ENCODE results near the gene ST6GALNAC3.
"Not testable (repeated sequence)": the region's sequence is repeated elsewhere in the genome, so short reads cannot be mapped to it uniquely, and the experiment has no call there.

ST6GALNAC3 gene

GRCh38 chr1:76601465-76601864 is 526.9 kb downstream of the ST6GALNAC3 start:
- DNase-seq = no peak

DNA sequence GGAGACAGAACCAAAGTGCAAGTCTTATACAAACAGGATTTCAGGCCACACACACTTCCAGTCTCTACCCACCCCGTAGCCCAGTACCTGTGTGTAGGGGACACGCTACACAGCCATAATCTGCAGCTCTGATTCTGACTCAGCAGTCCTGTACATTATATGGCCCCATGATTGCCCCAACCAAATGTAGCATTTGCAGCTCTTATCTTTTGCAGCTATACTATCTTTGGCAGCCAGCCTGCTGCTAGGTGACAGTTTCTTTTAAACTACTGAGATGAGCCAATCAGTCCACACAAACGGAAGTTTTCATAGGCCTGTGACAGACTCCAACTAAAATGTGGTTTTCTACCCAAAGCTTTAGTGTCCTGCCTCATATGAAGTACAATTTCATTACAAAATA is 533.2 kb downstream of the ST6GALNAC3 start:
- DNase-seq = no peak

DNA sequence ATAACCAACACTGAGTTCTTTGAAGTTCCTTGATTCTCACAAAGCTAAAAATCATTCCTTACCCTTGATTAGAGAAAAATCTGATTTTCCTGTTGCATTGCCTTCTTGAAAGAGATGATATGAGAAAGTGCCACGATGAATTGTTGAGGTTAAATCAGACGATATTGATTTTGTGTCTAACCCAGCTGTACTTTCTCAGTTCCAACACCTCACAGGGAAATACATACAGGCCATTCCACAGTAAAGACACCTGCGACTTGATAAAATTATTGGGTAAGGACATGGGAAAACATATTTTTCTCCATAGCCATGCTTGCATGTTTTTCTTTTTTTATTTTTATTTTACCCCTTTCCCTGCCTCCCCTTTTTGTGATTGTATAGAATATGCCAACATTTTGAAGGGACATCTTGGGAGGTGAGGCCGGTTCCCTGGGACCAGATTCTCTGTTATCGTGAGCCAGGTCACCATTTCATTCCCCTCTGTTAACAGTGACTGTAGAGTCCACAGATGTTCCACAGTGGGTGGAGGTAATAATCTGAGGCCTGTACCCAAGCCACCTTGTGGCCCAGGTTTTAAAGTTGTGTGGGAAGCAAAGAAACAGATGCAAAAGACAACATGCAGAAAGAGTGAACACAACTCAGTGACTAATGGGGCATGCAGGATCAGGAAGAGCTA is 537.4 kb downstream of the ST6GALNAC3 start:
- no peak for DNase-seq

DNA sequence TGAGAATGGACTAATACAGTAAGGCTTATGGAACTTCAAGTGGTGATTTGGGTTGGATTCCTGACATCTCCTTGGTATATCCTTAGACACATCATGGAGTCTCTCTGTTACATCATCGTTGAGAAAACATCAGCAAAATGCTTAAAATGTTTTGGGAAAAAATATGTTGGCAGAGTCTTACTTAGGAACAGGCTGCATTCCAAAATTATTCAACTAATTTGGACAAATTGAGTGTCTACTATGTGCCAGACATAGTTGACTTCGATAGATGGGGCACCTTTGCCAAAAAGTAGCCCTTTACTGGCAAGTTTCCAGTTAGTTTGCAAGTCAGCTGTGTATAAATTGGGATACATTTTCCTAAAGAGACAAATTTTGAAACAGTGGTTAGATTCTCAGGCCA is 539.3 kb downstream of the ST6GALNAC3 start:
- no peak for DNase-seq

GRCh38 chr1:76615253-76616035 is 540.9 kb downstream of the ST6GALNAC3 start:
- no peak for DNase-seq

DNA sequence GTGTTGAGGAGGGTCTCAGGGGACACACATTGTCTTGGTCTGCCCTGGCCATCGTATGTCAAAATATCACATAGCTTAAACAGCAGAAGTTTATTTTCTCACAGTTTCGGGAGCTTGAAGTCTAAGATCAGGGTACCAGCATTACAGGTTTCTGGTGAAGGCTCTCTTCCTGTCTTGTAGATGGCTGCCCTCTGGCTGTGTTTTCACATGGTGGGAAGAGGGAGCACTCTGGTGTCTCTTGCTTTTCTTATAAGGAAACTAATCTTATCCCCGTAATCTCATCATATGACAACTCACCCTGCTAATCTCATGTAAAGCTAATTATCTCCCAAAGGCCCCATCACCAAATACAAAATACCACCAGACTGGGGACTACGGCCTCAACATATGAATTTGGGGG is 545.8 kb downstream of the ST6GALNAC3 start:
- DNase-seq = no peak

DNA sequence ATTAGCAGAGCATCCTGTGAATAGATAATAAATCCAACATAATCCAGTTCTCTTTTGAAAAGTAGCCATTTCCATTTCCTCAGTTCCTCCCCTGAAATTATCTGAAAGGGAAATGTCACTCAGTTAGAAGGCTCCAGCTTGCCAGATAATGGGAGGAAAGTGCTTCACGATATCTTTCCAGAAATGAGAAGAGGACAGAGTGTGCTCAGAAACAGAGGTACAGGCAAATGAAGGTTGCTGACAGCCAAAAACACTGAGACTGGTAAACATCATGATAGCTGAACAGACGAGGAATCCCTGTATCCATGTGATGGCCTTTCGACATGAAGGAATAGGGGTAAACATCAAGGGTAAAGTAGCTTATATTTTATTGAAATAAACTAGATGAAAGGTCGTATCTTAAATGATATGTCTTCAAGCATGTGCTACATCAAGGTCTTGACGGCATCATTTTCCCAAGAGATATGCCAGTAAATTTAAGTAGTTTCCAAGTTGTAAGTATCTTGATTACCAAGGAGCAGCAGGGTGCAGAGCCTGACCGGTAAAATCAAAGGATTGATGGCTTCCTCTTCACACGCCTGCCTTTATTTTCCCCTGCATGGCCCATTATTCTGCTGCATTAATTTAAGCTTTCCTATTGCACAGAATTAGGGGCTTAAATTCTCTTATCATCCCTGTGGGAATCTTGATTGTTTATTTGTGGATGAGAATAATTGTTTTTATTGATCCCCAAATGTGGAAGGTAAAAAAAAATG is 548.4 kb downstream of the ST6GALNAC3 start:
- DNase-seq = no peak

- no peak for DNase-seq
Observed at GRCh38 chr1:76625886-76626678, 551.5 kb downstream of the ST6GALNAC3 start.

DNA sequence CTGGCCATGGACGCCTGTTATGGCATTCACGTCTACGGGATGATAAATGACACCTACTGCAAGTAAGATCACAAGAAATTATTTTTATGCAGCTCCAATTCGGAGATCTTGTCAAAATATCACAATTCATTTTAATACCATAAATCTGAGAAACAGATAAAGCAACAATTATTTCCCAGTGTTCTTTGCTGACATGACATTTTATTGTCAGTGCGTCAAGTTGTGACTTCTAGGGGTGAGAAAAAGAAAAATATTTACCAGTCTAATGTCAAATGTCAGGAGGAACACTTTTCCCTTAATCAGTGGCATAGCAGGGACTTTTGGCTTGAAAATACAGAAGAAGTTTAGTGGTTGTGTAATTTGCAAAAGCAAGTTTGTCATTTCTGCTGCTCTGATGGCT is 553.0 kb downstream of the ST6GALNAC3 start:
- no peak for DNase-seq

GRCh38 chr1:76627901-76628300 is 553.4 kb downstream of the ST6GALNAC3 start:
- no peak for DNase-seq

DNA sequence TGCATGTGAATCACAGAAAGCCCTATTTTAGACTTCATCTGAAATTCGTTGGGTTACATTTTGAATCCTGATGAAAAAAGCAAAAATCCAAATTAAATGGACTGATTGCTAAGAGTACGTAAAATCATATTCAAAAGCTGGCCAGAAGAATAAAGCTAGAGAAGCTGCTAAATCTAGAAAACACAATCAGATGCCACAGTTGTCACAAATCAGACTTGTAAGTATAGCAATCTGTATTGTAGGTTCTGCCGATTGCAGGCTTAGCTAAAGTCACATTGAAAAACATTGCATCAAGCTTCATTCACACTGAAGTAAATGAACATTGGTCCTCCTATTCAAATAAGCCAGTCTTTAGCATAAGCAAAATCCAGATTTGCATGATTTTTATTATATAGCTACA is 557.6 kb downstream of the ST6GALNAC3 start:
- no peak for DNase-seq

DNA sequence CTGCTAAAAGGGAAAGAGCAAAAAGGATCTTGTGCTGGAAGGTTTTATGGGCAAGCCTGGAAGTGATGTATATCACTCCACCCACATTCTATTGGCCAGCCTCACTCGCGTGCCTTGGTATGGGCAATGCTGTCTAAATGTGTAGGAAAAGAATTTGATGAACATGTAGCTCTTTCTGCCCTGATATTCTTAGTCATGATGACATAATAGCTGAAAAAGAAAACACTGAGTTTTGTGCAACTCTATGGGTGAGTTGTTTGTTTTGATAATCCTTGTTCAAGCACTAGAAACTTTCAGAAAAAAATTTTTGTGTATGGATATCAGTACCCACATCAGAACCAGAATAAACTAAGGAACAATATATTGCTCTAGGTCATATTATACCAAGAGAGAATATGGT is 561.2 kb downstream of the ST6GALNAC3 start:
- DNase-seq = no peak

GRCh38 chr1:76639181-76639580 is 564.6 kb downstream of the ST6GALNAC3 start:
- DNase-seq = no peak

DNA sequence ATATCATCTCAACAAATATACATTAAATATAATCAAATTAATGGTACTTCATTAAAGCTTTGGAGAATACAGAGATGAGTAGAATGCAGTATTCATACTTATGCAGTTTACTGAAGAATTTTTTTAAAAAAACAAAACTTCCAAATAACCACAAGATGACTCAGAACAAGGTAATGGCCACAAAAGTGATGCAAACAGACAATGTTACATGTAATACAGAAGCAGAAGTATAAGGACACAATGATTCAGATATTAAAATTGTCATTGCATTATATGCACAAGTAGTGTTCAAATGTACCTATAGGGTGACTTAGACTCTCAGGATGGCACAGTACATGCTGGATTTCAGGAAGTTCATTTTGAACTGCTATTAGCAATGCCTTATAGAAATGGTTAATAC is 565.5 kb downstream of the ST6GALNAC3 start:
- no peak for DNase-seq

- no peak for DNase-seq
Observed at GRCh38 chr1:76640723-76641122, 566.2 kb downstream of the ST6GALNAC3 start.

DNA sequence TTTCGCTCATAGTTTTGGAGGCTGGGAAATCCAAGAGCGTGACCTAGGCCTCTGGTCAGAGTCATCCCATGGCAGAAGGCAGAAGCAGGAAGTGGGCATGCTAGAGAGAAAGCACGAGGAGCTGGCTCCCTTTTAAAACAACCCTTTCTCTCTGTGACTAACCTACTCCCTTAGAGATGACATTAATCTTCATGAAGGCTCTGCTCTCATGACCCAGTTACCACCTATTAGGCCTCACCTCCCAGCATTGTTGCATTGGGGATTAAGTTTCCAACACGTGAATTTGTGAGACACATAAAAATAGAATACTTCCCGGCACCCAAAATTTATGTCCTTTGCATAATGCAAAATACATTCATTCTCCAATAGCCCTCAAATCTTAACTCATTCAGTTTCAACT is 569.6 kb downstream of the ST6GALNAC3 start:
- no peak for DNase-seq

DNA sequence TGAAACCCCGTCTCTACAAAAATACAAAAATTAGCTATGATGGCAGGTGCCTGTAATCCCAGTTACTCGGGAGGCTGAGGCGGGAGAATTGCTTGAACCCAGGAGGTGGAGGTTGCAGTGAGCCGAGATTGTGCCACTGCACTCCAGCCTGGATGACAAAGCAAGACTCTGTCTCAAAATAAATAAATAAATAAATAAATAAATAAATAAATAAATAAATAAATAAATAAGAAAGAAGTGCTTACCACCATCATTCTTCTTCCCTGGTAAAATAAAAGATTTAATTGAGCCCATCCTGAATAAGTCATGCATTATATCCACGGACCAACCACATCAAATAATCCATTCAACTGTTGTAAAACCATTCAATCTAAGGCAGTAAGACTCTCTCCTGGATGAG is 578.3 kb downstream of the ST6GALNAC3 start:
- DNase-seq = not testable (repeated sequence)

DNA sequence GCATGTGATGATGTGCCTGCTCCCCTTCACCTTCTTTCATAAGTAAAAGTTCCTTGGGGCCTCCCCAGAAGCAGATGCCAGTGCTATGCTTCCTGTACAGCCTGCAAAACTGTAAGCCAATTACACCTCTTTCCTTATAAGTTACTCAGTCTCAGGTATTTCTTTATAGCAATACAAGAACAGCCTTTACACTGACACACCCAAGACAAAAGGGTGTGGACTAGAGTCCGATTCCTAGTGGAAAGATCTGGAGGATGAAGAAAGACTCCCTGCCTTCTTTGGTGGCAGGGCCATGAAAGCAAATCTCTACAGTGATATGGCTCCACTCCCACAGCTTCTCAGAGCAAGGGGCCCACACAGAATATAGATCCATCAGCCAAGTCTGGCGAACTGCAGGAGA is 583.1 kb downstream of the ST6GALNAC3 start:
- DNase-seq = no peak

- no peak for DNase-seq
Observed at GRCh38 chr1:76659171-76659940, 584.8 kb downstream of the ST6GALNAC3 start.

DNA sequence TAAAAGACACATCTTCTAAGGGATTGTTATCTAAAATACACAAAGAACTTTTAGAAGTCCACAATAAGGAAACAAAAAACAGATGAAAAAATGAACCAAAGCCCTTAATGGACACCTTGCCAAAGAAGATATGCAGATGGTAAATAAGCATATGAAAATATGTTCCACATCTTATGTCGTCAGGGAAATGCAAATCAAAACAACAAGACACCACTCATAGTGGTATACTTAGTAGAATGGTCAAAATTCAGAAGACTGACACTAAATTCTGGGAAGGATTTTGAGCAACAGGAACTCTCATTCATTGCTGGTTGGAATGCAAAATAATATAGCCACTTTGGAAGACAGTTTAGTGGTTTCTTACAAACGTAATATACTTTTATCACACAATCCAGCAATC is 587.0 kb downstream of the ST6GALNAC3 start:
- DNase-seq = no peak

DNA sequence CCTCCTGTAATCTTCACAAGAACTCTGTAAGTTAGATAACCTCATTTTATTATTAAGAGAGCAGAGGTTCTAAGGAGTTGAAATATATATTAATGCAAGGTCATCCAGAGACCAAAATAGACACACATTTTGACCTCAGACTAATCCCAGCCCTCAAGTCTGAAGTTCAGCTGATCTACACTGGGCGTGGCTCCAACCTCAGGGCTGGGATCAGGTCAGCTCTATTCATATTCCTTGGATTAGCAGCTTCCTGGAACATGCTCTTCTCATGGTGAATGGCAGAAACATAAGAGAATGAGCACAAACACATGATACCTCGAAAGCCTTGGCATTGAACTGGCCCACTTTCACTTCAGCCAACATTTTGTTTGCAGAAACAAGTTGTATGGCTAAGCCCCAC is 592.0 kb downstream of the ST6GALNAC3 start:
- DNase-seq = peak; percentile 8

DNA sequence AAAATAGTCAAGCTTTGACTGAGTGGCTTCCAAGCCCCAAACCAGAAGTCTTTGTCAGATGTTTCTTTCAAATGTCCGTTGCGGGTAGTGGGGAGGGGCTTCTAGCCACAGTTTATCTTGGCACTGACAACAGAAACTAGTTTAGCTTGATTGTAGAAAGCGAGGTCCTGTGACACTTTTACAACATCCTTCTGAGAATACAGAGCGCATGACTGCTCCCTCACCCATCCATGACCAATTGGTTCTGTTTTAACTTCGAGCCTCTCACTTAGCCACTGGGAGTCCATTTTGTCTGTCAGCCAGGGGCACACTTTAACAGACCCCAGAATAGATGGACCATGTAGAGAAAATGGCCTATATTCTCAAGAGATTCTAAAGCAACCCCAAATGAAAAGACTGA is 593.5 kb downstream of the ST6GALNAC3 start:
- DNase-seq = no peak

Data from midbrain (tissue), 1 donor.